Stimulated activated CD8-positive, alpha-beta memory T cell treated with anti-CD3 and anti-CD28 coated beads, Interleukin-15, amount 100 ng/mL, for 1 hour (primary cell): ENCODE measurements around the gene ATG2A.

Experiments used
- DNase-seq: peaks from one replicate; pipeline ENCODE4 v3.0.0-alpha.2; 2020; ENCODE audit warnings: low read depth

The ATG2A gene

DNA sequence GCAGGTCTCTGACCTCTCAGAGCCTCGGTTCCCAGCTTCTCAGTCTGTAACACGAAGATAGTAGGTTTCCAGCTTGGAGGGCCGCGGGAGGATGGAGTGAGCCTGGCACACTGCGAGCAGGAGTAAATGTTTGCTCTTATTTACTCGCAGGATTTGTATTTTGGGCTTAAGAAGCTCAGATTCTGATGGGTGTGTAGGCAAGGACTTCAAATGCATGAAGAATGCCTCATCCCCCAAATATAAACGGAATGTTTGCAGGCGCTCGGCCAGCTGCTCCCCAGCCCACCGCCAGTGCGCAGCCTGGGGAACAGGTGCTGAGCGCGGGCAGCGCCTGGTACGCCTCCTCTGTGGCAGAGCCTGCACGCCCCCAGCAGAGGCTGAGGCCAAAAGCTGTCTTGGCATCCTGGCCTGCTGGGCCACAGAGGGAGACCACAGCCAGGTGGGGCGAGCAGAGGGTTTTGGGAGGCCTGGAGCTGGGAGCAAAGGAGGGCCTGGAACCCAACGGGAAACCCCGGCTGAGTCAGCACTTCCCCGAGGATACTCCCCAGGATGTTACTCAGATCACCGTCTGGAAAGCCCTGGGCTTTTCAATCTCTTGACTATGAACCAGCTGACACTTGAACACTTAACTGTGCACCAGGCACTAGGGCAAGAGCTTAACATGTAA lies 48.0 kb downstream of the ATG2A start:
- DNase-seq = no peak

- no peak for DNase-seq
Observed at GRCh38 chr11:64867748-64868462, 49.1 kb downstream of the ATG2A start.

- no peak for DNase-seq
Observed at GRCh38 chr11:64866173-64866491, 50.9 kb downstream of the ATG2A start.

- no peak for DNase-seq
Observed at GRCh38 chr11:64865286-64866172, 51.5 kb downstream of the ATG2A start.

DNA sequence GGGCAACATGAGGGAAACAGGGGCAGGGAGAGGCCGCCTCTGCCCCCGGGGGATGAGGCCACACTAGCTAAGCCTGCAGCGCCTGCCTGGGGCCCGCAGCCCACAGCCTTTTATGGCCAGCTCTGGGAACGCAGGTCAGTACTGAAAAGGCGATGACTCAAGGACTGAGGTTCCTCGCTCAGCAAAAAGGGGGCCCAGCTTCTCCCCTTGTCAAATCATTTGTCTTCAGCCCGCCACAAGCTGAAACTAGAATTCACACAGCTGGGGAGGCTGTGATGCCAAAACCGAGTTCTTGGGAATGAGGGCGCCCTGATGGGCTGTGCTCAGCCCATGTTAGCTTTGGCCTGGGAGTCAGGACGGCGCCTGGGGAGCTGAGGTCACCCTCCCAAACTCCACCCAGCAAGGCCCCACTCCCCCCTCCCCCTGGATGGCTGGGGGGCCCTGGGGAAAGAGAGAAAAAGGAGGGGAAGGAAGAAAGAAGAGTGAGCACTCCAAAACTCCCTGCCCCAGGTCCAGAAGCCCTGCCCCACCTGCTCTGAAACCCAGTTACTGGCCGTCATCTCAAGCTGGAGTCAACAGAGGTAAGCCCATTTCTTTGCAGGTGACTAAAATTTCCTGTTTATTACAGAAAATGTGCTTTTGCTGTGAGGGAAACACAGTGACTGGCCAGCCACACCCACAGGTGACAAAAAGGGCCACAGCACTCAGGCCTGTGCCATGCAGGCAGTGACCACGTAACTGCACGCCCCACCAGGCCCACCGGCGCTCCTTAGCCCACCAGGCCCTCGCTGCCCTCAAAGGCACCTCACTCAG lies 52.3 kb downstream of the ATG2A start:
- no peak for DNase-seq

DNA sequence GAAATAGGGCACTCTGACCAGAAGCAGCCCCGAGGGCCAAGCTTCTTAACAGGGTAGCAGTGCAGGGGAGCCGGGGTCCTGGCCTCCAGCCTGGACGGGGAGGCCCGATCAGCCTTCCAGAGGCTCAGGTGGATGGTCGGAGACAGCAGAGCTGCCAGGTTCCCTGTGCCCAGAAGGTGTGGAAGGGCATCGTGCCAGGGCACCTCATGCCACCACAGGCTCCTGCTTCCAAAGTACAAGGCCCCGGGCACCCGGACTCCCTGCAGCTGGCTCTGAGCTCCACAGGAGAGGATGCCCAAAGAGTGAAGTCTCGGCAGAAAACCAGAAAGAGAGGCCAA lies 52.9 kb downstream of the ATG2A start:
- no peak for DNase-seq

- DNase-seq = no peak
Observed at GRCh38 chr11:64863391-64864060, 53.5 kb downstream of the ATG2A start.

DNA sequence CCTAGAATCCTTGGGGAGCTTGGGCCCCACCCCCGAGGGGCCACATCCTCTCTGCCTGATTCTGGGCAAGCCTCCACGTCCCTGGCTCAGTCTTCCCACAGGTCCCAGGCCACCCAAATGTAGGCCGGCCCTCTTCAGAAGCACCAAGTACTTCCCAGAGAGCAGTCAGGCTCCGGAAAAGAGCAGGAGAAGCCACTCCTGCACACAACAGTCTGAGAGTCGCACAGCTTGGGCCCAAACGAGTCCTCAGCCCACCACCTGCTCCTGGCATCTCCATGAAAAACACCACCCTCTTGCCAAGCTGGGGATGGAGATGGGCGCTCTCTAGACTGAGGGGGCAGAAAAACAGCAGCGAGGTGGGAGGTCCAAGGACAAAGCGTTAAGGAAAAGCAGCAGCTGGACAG lies 54.0 kb downstream of the ATG2A start:
- DNase-seq = no peak

DNA sequence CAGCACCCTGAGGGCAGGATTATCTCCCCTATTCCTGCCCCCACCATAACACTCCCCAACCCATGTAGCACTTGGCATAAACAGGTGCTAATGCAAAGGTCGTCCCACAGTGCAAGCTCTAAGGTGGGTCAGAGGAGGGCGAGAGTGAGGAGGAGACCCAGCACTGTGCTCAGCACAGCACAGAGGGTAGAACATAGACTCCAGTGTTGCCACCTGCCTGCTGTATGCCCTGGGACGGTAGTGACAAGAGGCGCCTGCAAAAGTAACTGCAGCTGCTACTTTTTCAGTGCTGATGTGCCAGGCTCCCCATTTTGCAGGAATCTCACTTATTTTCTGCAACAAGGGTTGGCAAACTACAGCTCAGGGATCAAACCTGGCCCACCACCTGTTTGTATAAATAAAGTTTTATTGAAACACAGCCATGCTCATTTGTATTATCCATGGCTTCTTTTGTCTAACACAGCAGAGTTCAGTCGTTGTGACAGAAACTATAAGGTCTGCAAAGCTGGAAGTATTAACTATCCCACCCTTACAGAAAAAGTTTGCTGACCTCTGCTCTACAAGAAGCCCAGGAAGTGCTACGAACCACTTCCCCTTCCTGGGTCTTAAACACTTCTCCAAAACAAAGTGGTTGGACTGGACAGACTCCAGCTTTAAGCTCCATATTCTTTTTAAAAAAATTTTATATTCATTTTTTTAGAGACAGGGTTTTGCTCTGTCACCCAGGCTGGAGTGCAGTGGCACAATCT lies 55.6 kb downstream of the ATG2A start:
- no peak for DNase-seq

DNA sequence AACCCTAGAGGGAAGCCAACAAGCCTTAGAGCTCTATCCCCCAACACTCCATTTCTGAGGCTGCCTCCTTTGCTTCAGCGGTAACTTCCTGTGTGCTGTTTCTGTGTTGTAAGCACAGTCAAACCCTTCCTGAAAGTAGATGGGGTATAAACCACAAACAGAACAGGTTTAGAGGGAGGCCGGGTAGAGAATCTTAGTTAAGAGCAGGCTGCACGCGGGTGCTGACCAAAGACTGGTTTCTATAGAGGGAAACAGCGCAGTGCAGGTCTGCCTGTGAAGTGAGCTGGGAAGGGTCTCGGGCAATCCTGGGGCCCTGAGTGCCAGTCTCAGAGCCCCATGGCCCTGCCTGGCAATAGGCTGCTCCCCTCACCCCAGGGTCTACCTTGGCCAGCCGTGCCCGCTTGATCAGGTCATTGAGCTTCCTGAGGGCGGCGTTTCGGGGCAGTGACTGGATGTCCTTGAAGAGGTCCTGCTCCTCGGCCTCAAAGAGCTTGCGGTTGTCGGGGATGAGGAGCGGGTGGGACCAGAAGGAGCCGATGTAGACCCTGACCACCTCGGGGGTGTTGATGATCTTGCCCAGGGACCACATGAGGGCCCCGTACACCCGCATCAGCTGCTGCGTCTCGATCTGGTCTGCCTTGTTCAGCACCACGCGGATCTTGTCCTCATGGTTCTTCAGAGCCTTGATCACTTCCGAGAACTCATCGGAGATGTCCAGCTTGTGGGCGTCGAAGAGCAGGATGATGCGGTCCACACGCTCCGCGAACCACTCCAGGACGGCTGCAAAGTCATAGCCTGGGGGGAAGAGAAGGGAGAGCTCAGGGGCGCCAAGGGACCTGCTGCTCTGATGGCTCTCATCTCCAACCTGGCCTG lies 57.2 kb downstream of the ATG2A start:
- DNase-seq = no peak

GRCh38 chr11:64858467-64859263 lies 58.3 kb downstream of the ATG2A start:
- DNase-seq = no peak

- DNase-seq = no peak
Observed at GRCh38 chr11:64857485-64857884, 59.5 kb downstream of the ATG2A start.

GRCh38 chr11:64856382-64857227 lies 60.4 kb downstream of the ATG2A start:
- DNase-seq = no peak

DNA sequence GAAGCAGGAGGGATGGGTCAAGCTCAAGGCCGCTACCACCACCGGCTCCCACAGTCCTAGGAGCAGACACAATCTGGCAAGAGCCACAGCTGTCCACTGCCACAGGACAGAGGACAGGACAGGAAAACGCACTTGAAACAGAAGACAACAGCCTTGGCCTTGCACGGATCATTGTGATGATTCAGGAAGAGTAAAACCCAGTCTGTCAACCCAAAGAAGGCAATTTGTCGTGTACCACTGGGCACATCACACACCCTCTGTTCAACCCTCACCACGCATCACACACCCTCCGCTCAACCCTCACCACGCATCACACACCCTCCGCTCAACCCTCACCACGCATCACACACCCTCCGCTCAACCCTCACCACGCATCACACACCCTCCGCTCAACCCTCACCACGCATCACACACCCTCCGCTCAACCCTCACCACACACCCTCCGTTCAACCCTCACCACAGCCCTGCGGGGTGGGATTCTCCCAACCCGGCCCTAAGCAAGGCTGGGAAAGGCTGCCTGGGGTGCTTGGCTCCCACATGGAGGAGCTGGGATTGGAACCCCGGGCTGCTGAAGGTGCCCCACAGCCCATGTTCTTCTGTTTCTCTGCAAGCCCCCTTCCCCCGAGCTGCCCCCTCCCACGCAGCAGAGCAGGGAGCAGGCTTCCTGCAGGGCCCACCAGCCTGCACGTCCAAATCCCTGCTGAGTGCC lies 61.3 kb downstream of the ATG2A start:
- DNase-seq = no peak

GRCh38 chr11:64854534-64855502 lies 62.2 kb downstream of the ATG2A start:
- DNase-seq = no peak

GRCh38 chr11:64854157-64854533 lies 62.9 kb downstream of the ATG2A start:
- DNase-seq = no peak
